SK-N-SH (cell line): ENCODE measurements around the gene SP9.

Experiments
- EP300 ChIP-seq, 2 experiments: IDR thresholded peaks; 2 replicates each; pipeline versions ENCODE4 v1.4.0 to v1.6.1; 2012; ENCODE audit warnings: borderline replicate concordance in 1 of 2, low read depth in 1 of 2, low read length in 1 of 2
- SIN3A ChIP-seq: IDR thresholded peaks from 2 replicates; pipeline ENCODE4 v1.6.1; 2012; ENCODE audit warnings: low read depth, mild to moderate bottlenecking, low read length, moderate library complexity, borderline replicate concordance
- YY1 ChIP-seq: IDR thresholded peaks from 2 replicates; pipeline ENCODE4 v1.4.0; 2012; ENCODE audit warnings: low read depth, mild to moderate bottlenecking
- TF ChIP-seq, protein P1 (sequence below): fragments of 200-600 bp; sonication (generic); IDR thresholded peaks from 2 replicates; pipeline ENCODE4 v1.6.1; 2017; ENCODE audit warnings: antibody characterized with exemption, mild to moderate bottlenecking, moderate library complexity

DNA sequence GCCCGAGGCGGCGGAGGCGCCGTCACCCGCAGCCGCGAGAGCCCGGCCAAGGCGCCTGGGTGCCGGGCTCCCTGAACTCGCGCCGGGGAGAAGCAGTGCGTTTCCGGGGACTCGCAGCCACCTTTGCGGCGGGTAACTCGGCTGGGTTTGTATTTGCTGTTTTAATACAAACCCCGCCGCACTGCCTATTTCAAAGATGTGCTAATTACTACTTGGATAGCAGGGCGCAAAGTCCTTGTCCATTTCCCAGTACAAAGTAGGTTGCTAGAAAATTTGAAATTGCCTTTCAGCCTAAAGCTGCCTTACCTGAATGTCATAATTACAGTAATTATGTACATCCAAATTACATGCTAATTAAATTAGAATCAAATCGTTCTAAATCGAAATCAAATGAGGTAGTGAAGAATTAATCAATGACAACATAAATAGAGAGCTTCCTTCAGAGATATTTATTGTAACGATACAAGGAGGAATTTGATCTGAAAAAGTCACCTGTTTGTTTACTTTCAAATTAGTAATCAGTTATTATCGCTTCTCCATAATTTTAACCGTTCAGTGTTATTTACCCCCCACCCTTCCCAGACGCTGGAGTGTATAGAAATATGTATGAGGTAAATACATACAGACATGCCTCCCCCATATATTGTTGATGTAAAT lies 8.1 kb downstream of the SP9 start:
- TF ChIP-seq, protein P1, sequence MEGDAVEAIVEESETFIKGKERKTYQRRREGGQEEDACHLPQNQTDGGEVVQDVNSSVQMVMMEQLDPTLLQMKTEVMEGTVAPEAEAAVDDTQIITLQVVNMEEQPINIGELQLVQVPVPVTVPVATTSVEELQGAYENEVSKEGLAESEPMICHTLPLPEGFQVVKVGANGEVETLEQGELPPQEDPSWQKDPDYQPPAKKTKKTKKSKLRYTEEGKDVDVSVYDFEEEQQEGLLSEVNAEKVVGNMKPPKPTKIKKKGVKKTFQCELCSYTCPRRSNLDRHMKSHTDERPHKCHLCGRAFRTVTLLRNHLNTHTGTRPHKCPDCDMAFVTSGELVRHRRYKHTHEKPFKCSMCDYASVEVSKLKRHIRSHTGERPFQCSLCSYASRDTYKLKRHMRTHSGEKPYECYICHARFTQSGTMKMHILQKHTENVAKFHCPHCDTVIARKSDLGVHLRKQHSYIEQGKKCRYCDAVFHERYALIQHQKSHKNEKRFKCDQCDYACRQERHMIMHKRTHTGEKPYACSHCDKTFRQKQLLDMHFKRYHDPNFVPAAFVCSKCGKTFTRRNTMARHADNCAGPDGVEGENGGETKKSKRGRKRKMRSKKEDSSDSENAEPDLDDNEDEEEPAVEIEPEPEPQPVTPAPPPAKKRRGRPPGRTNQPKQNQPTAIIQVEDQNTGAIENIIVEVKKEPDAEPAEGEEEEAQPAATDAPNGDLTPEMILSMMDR, result no peak
- TF ChIP-seq EP300 (IDR thresholded peaks at IDR 0.05; ENCODE audit: borderline replicate concordance in 1 of 2, low read depth in 1 of 2, low read length in 1 of 2) (no peak), SIN3A (no peak), YY1 (no peak)
